Dermis microvascular lymphatic vessel endothelial cell (primary cell): Measurements from ENCODE around the gene MCM5. TPM values are rescaled to one million over a fixed set of nuclear protein-coding genes. Genes with fewer than 3 reads are reported as not detected.

Source experiments
- DNase-seq, 2 donors: peaks; one replicate each; pipeline versions ENCODE4 v3.0.0 to v3.0.0-alpha.2; 2010; ENCODE audit warnings: low read depth in 2 of 2
- total RNA-seq: library from RNA; depleted of rRNA; stranded (reverse); fragments of >200 nt; gene quantifications from 2 replicates; pipeline ENCODE4 v1.2.1, GENCODE V29; 2014

Gene MCM5
- total RNA-seq, 1 donor from 2014 or later = 60.5 TPM

GRCh38 chr22:35470903-35471321, 71.0 kb downstream of the MCM5 start:
- DNase-seq = peak in 1 of 2 donors; percentile 71

GRCh38 chr22:35471566-35471965, 71.6 kb downstream of the MCM5 start:
- peak in 1 of 2 donors; percentile 82 for DNase-seq

- no peak for DNase-seq
Measured at GRCh38 chr22:35472488-35472887, 72.5 kb downstream of the MCM5 start.

- DNase-seq = no peak
Measured at GRCh38 chr22:35473971-35474370, 74.0 kb downstream of the MCM5 start.

Other genes with a start within 250 kb of the MCM5 start
- 9.6 and 10.9 TPM in 2 replicates for gene HMGXB4, start 142.6 kb upstream of the MCM5 start, total RNA-seq
- gene TOM1, start 100.2 kb upstream of the MCM5 start, total RNA-seq = 16.6 and 38.9 TPM in 2 replicates
- 57.3 and 104 TPM in 2 replicates for gene HMOX1, start 19.0 kb upstream of the MCM5 start, total RNA-seq
- not detected in 2 replicates for gene RASD2, start 140.7 kb downstream of the MCM5 start, total RNA-seq
- gene MB, start 217.2 kb downstream of the MCM5 start, total RNA-seq = not detected in 2 replicates
- gene APOL6, start 248.3 kb downstream of the MCM5 start, total RNA-seq = 8.7 and 10.6 TPM in 2 replicates